Activated naive CD4-positive, alpha-beta T cell (primary cell): ENCODE data around the gene PDXDC1.
A peak's percentile ranks its signal among the peaks of the same experiment; 100 is the strongest.
"Not testable (repeated sequence)": the region's sequence is repeated elsewhere in the genome, so short reads cannot be mapped to it uniquely, and the experiment has no call there.

Experiments used
- DNase-seq, 4 experiments: peaks; one replicate each; lab custom pipeline; 2025; lab: John Stamatoyannopoulos, UW

The PDXDC1 gene

GRCh38 chr16:15012941-15013340 lies 38.1 kb downstream of the PDXDC1 start:
- DNase-seq, result not testable (repeated sequence)

- not testable (repeated sequence) for DNase-seq
Measured at GRCh38 chr16:15015671-15016070, 40.8 kb downstream of the PDXDC1 start.

- DNase-seq, result not testable (repeated sequence)
Measured at GRCh38 chr16:15016354-15016753, 41.5 kb downstream of the PDXDC1 start.

- not testable (repeated sequence) for DNase-seq
Measured at GRCh38 chr16:15016951-15017580, 42.2 kb downstream of the PDXDC1 start.

- DNase-seq, result not testable (repeated sequence)
Measured at GRCh38 chr16:15021429-15021828, 46.6 kb downstream of the PDXDC1 start.

GRCh38 chr16:15022194-15022593 lies 47.4 kb downstream of the PDXDC1 start:
- peak in 2 of 4 experiments; percentile 12 to 44 for DNase-seq

- DNase-seq, result not testable (repeated sequence)
Measured at GRCh38 chr16:15023381-15024077, 48.7 kb downstream of the PDXDC1 start.

DNA sequence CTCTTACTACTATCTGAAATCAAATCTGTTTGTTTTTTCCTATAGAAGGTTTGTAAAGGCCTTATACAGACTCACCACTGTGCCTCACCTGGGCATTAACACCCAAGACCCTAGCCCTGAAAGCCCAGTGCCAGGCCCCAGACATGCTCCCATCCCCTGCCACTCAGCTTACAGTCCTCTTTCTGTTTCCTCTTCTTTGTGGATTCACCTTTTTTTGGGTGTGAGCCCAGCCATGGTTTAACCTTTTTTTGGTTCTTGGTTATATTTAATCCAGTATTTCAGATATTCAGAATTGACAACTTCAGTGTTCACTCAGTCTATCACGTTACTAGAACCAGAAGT lies 50.0 kb downstream of the PDXDC1 start:
- not testable (repeated sequence) for DNase-seq

DNA sequence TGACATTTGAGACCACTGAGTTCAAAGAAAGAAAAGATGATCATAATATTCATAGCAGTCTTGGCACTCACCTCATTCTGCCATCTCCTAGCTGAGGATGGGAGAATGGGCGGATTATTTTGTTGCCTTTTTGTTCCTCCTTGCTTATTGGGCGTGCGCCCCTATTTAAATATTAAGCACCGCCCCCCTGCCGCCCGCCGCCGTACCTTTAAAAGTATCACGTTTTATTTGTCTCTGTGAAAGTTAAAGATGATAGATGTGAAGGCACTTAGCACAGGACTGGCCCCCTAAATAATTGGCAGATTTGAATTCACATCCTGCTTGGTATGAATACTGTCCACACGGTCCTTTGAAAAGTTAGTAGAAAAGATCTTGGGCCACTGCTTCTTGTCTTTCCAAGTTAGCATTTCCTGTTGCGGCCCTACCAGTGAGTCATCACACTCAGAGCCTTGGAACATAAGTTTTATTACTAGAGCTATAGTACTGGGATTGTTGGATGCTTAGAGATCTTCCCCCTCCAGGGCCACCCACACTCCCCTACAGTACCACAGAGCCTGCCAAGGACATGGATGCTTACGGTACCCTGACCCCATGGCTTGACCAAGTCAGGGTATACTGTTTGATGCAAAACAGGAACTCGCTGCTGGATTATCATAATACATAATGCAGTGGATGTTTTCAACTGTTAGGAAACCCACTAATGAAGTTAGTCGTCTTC lies 50.6 kb downstream of the PDXDC1 start:
- DNase-seq, result not testable (repeated sequence)

DNA sequence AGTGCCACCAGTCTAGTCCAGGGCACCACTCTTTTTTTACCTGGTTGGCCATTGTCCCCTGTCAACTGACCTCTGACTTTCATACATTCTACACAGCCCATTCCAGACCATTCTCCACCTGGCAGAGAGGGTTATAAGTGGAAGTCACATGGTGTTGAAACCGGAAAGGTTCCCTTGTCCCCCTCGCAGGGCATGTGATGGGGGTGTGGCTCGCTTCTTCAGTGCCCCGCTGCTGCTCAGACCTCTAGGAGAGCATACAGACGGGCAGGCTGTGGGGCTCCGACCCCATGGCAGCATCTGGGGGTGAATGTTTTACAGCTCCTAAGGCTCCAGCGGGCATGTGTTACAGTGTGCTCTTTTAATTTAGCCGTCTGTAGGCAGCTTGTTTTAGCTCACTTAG lies 52.2 kb downstream of the PDXDC1 start:
- not testable (repeated sequence) for DNase-seq

DNA sequence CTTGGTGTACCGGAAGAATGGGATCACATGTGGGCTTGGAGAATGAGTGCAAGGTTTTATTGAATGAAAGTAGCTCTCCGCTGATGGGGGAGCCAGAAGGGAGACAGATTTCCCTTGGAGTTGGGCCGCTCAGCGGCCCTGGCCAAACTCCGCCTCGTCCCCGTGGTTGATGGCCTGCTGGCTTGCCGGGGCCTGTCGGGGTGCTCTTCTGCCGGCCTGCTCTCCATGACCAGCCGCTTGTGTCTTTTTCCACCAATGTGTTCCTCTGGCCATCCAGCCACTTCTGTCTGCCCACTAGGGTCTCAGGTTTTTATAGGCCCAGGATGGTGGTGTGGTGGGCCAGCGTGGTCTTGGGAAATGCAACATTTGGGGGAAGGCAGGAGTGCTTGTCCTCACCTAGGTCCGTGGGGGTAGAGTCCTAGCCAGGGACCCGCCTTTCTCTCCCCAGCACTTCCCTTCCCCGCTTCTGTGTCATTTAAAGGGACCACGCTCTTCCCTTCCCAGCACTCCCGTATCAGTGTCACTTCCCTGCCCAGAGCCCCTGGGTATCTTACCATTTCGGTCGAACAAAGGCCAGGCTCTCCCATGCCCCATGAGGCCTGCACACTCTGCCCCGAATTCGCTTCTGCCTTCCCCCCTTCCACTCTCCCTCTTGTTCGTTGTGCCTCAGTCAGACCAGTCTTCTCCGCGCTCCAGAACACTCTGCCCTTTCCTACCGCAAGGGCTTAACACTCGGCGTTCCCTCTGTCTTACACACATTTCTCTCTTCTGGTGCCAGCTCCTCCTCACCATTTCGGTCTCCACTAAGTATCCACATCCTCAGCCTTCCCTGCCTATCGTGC lies 52.9 kb downstream of the PDXDC1 start:
- not testable (repeated sequence) for DNase-seq

DNA sequence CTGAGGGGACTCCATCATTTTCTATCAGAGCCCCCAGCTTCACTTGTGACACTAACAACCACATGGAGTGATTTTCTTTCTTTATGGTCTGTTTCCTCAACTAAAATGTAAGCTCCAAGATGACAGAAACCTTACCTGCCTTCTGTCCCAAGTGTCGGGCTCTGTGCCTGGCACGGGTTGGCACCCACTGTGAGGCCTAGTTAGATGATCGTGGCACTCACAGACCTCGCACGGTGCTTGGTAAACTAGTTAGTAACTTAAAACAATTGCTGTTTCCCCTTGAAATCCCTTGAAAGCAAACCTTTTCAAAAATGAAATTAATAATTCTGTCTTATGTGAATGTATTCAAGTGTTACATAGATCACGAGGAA lies 53.5 kb downstream of the PDXDC1 start:
- not testable (repeated sequence) for DNase-seq

GRCh38 chr16:15028801-15029698 lies 54.2 kb downstream of the PDXDC1 start:
- not testable (repeated sequence) for DNase-seq

DNA sequence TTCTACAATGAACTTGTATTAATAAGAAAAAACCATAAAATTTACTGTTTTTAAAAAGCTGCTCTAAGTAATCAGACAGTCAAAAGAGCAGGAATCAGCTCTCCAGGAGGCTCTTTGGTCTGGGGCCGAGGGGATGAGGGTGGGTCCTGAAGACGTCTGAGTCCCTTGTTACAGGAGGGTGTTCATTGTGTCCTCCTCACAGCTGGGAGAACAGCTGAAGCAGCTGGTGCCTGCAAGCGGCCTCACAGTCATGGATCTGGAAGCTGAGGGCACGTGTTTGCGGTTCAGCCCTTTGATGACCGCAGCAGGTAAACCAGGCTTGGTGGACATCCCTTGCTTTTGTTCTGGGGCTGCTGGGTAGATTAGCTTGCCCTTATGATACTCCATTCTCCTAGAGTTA lies 54.9 kb downstream of the PDXDC1 start:
- DNase-seq, result not testable (repeated sequence)

- no peak for DNase-seq
Measured at GRCh38 chr16:15031179-15031578, 56.4 kb downstream of the PDXDC1 start.

DNA sequence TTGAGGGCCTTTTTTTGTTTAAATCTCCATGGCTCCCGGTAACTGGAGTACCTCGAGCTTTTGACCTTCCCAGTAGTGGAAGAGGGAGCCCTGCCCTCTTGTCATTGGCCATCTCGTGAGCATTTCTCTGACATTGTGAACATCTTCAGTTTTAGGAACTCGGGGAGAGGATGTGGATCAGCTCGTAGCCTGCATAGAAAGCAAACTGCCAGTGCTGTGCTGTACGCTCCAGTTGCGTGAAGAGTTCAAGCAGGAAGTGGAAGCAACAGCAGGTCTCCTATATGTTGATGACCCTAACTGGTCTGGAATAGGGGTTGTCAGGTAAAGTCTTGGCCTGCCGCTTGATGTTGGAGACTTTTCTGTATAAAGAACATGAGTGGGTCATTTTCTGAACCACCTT lies 56.8 kb downstream of the PDXDC1 start:
- DNase-seq, result no peak

DNA sequence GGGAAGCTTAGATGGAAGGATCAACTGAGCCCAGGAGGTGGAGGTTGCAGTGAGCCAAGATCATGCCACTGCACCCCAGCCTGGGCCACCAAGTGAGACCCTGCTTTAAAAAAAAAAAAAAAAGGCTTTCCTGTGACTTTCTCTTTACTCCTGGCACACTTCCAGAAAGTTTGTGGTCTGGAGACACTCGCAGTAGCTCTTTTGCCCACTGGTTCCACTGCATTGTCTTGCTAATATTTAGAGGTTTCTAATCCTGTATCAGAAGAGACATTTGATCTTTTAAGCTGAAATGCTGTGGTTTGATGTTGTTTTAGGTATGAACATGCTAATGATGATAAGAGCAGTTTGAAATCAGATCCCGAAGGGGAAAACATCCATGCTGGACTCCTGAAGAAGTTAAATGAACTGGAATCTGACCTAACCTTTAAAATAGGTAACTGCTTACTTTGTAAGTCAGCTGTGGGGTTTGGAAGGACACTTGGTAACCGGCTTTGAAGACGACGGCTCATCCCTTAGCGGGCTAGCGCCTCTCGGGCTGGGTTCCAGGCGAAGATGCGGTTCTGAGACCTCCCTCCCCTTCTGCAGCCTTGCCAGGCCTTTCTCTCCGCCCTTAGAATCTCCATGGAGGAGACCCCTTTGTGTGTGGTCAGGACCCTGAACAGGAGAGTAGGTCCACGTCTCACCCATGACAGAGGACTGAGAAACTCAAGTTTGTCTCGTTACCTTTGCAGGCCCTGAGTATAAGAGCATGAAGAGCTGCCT lies 57.9 kb downstream of the PDXDC1 start:
- DNase-seq, result no peak

GRCh38 chr16:15033309-15033707 lies 58.5 kb downstream of the PDXDC1 start:
- DNase-seq, result no peak

DNA sequence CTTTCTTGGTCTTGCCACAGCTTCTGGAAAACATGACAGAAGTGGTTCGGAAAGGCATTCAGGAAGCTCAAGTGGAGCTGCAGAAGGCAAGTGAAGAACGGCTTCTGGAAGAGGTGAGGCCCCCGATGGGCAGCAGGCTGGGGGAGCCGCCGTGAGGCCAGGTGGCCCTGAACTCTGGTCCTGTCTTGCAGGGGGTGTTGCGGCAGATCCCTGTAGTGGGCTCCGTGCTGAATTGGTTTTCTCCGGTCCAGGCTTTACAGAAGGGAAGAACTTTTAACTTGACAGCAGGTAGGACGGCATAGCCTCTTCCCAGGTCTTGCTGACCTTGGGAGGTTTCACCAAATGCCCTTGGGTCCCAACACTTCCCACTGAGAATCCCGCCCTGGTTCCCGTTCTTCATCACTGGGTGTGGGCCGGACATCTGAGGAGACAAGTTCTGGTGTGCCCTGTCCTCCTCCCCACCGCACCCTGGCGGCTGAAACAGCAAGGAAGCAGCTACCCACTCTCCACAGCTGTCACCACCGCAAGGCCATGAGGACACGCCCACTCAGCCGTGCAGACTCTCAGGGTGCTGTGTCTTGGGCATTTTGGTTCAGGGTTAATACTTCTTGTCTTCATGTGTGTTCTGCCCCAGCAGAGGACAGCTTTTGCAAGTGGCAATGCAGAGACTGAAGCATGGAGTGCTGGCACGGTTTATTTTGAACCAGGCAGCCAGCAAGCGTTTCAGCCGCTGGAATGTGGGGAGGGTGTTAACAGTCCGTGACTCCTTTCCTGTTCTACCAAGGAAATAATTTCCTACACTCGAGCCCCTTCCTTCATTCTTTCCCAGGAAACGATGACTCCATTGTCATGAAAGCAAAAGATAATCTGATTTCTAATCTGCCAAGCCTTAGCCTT lies 59.7 kb downstream of the PDXDC1 start:
- no peak for DNase-seq
